H1 (cell line): ENCODE results near the gene SUPT20H. TPM values are rescaled to one million over a fixed set of nuclear protein-coding genes. Genes with fewer than 3 reads are reported as not detected.

Experiments
- CTCF ChIA-PET: fragments of 300-600 bp; sonication (Branson Sonifier 250); formaldehyde crosslinking; loops from one replicate; lab custom pipeline; 2021; ENCODE audit not compliant: partially characterized antibody; lab: Charles Lee
- POLR2A ChIA-PET: fragments of 300-600 bp; sonication (Branson Sonifier 250); formaldehyde crosslinking; loops from one replicate; lab custom pipeline; 2021; ENCODE audit warnings: inconsistent platforms; ENCODE audit not compliant: partially characterized antibody; lab: Charles Lee
- DNase-seq, 2 experiments: peaks; one replicate each; pipeline versions ENCODE4 v3.0.0 to v3.0.0-alpha.2; 2010 to 2022; ENCODE audit warnings: low spot score in 2 of 2, low read depth in 1 of 2, mixed read lengths in 1 of 2
- FAIRE-seq: peaks from 2 replicates; lab custom pipeline; 2011; peaks lifted over from hg19 to GRCh38; lab: Jason Lieb, UNC
- H2AFZ ChIP-seq: 2 replicates; pipeline ENCODE4 v1.8.1; 2012; ENCODE audit warnings: low read length, inconsistent platforms
- H2AK5ac ChIP-seq: 2 replicates; pipeline ENCODE4 v1.6.1; 2013; ENCODE audit warnings: low read depth, low read length
- H2BK120ac ChIP-seq: replicated peaks from 2 replicates; pipeline ENCODE3; 2013; ENCODE audit warnings: low read depth, low read length, inconsistent platforms
- H2BK12ac ChIP-seq: 2 replicates; pipeline ENCODE4 v1.6.1; 2013; ENCODE audit warnings: low read depth, low read length
- H2BK15ac ChIP-seq: 2 replicates; pipeline ENCODE4 v1.6.1; 2013; ENCODE audit warnings: low read length
- H2BK20ac ChIP-seq: 2 replicates; pipeline ENCODE4 v1.6.1; 2013; ENCODE audit warnings: low read length
- H2BK5ac ChIP-seq: 2 replicates; pipeline ENCODE4 v1.6.1; 2013; ENCODE audit warnings: low read depth, low read length
- H3K14ac ChIP-seq: 2 replicates; pipeline ENCODE4 v1.6.1; 2013; ENCODE audit warnings: inconsistent platforms; ENCODE audit not compliant: insufficient read length
- H3K18ac ChIP-seq: 2 replicates; pipeline ENCODE4 v1.6.1; 2013; ENCODE audit warnings: low read length; ENCODE audit errors: extremely low read depth
- H3K23ac ChIP-seq: 2 replicates; pipeline ENCODE4 v1.6.1; 2013; ENCODE audit warnings: inconsistent platforms; ENCODE audit not compliant: insufficient read length
- H3K23me2 ChIP-seq: 2 replicates; pipeline ENCODE4 v1.6.1; 2013; ENCODE audit warnings: low read depth, low read length
- H3K27ac ChIP-seq: 2 replicates; pipeline ENCODE4 v1.6.1; 2011; ENCODE audit warnings: low read depth, low read length, inconsistent platforms
- H3K27me3 ChIP-seq, 4 experiments: replicated peaks in 1 of 4; 1 replicate in 1 of 4; 2 replicates in 3 of 4; pipeline versions ENCODE4 v1.6.1 to v1.8.1; 2011 to 2013; ENCODE audit warnings: low read length in 3 of 4, mild to moderate bottlenecking in 3 of 4, inconsistent platforms in 2 of 4, mixed read lengths in 2 of 4, moderate library complexity in 1 of 4; ENCODE audit not compliant: control insufficient read depth in 3 of 4, insufficient read depth in 3 of 4; ENCODE audit errors: extremely low read depth in 1 of 4
- H3K36me3 ChIP-seq, 4 experiments: 2 replicates each; pipeline versions ENCODE4 v1.6.1 to v1.8.1; 2011 to 2013; ENCODE audit warnings: mild to moderate bottlenecking in 4 of 4, low read length in 3 of 4, moderate library complexity in 2 of 4, control low read depth in 1 of 4, inconsistent platforms in 1 of 4; ENCODE audit not compliant: insufficient read depth in 4 of 4, control insufficient read depth in 2 of 4
- H3K4ac ChIP-seq: replicated peaks from 2 replicates; pipeline ENCODE3; 2013; ENCODE audit warnings: low read length, low read depth, mixed read lengths, inconsistent platforms; ENCODE audit not compliant: insufficient read length
- H3K4me1 ChIP-seq, 4 experiments: replicated peaks in 1 of 4; 1 replicate in 1 of 4; 2 replicates in 3 of 4; pipeline versions ENCODE4 v1.6.1 to v1.8.1; 2011 to 2013; ENCODE audit warnings: low read length in 3 of 4, inconsistent platforms in 2 of 4, mixed read lengths in 1 of 4; ENCODE audit not compliant: insufficient read depth in 4 of 4, control insufficient read depth in 3 of 4
- H3K4me2 ChIP-seq, 2 experiments: 2 replicates each; pipeline versions ENCODE4 v1.6.1 to v1.8.1; 2011 to 2013; ENCODE audit warnings: low read depth in 2 of 2, low read length in 2 of 2, control low read depth in 1 of 2, inconsistent platforms in 1 of 2, mild to moderate bottlenecking in 1 of 2; ENCODE audit not compliant: insufficient read depth in 1 of 2
- H3K4me3 ChIP-seq, 4 experiments: fragments of 200-600, 300-600 bp in 1 of 4; sonication (generic), shearing (Covaris generic), sonication (Bioruptor Twin) in 1 of 4; 2 replicates each; pipeline versions ENCODE4 v1.5.1 to v1.8.1; 2011 to 2016; ENCODE audit warnings: low read length in 4 of 4, low read depth in 3 of 4, control low read depth in 2 of 4, inconsistent platforms in 2 of 4, mild to moderate bottlenecking in 2 of 4, mixed read lengths in 1 of 4, moderate library complexity in 1 of 4; ENCODE audit not compliant: insufficient read depth in 2 of 4; ENCODE audit errors: extremely low read depth in 1 of 4
- H3K56ac ChIP-seq: replicated peaks from 2 replicates; pipeline ENCODE3; 2013; ENCODE audit warnings: low read depth, mild to moderate bottlenecking, mixed read lengths, low read length, inconsistent platforms; ENCODE audit not compliant: insufficient read length
- H3K79me1 ChIP-seq: 2 replicates; pipeline ENCODE4 v1.6.1; 2013; ENCODE audit warnings: low read depth, low read length, control low read depth
- H3K79me2 ChIP-seq, 2 experiments: 2 replicates each; pipeline versions ENCODE4 v1.6.1 to v1.8.1; 2012 to 2013; ENCODE audit warnings: low read length in 2 of 2, mild to moderate bottlenecking in 2 of 2, inconsistent platforms in 1 of 2; ENCODE audit not compliant: insufficient read depth in 2 of 2, control insufficient read depth in 1 of 2
- H3K9ac ChIP-seq, 4 experiments: replicated peaks in 1 of 4; 1 replicate in 1 of 4; 2 replicates in 3 of 4; pipeline versions ENCODE4 v1.6.1 to v1.8.1; 2011 to 2013; ENCODE audit warnings: low read depth in 3 of 4, low read length in 3 of 4, control low read depth in 2 of 4, mild to moderate bottlenecking in 2 of 4, moderate library complexity in 2 of 4, inconsistent platforms in 1 of 4; ENCODE audit errors: extremely low read depth in 1 of 4
- H3K9me3 ChIP-seq, 2 experiments: 2 replicates each; pipeline versions ENCODE4 v1.6.1 to v1.8.1; 2012 to 2013; ENCODE audit warnings: mild to moderate bottlenecking in 2 of 2, moderate library complexity in 2 of 2, control low read depth in 1 of 2, inconsistent platforms in 1 of 2, low read depth in 1 of 2, low read length in 1 of 2, mixed read lengths in 1 of 2; ENCODE audit not compliant: insufficient read depth in 2 of 2
- H4K20me1 ChIP-seq, 2 experiments: replicated peaks in 1 of 2; 2 replicates each; pipeline versions ENCODE3 to v1.8.1; 2011 to 2013; ENCODE audit warnings: inconsistent platforms in 2 of 2, low read length in 2 of 2, mild to moderate bottlenecking in 1 of 2; ENCODE audit not compliant: insufficient read depth in 2 of 2, control insufficient read depth in 1 of 2
- H4K5ac ChIP-seq: 2 replicates; pipeline ENCODE4 v1.6.1; 2013; ENCODE audit warnings: low read length, low read depth, mixed read lengths, inconsistent platforms; ENCODE audit not compliant: insufficient read length
- H4K8ac ChIP-seq: 2 replicates; pipeline ENCODE4 v1.8.0; 2013; ENCODE audit warnings: mild to moderate bottlenecking, moderate library complexity, low read length, inconsistent platforms; ENCODE audit not compliant: insufficient read depth; ENCODE audit errors: extremely low read depth
- H4K91ac ChIP-seq: replicated peaks from 2 replicates; pipeline ENCODE3; 2013; ENCODE audit warnings: low read length, mixed read lengths, inconsistent platforms; ENCODE audit not compliant: insufficient read length
- BACH1 ChIP-seq: IDR thresholded peaks from 2 replicates; pipeline ENCODE4 v1.6.1; 2012; ENCODE audit warnings: low read length, improper control_type of control experiment
- E2F6 ChIP-seq: IDR thresholded peaks from 2 replicates; pipeline ENCODE4 v1.6.1; 2012; ENCODE audit warnings: inconsistent platforms
- EZH2 ChIP-seq: fragments of 200-600 bp; sonication (generic); IDR thresholded peaks from 2 replicates; pipeline ENCODE4 v1.7.1; 2012; ENCODE audit warnings: low read depth, mild to moderate bottlenecking, moderate library complexity, low read length, inconsistent platforms; ENCODE audit not compliant: severe bottlenecking
- HDAC6 ChIP-seq: IDR thresholded peaks from one replicate; pipeline ENCODE4 v1.7.1; 2012; ENCODE audit warnings: low read depth, mild to moderate bottlenecking, inconsistent platforms, low read length, moderate library complexity
- KDM1A ChIP-seq: fragments of 200-600, 300-600 bp; sonication (generic); IDR thresholded peaks from 2 replicates; pipeline ENCODE4 v1.7.1; 2016; ENCODE audit warnings: mild to moderate bottlenecking, low read length, borderline replicate concordance
- MAFK ChIP-seq: IDR thresholded peaks from 2 replicates; pipeline ENCODE4 v1.6.1; 2012; ENCODE audit warnings: low read depth, mild to moderate bottlenecking, improper control_type of control experiment, low read length
- NANOG ChIP-seq: IDR thresholded peaks from 2 replicates; pipeline ENCODE4 v1.6.1; 2011; ENCODE audit warnings: low read length, low read depth, mild to moderate bottlenecking, inconsistent platforms; ENCODE audit not compliant: insufficient read depth, poor library complexity, severe bottlenecking
- NRF1 ChIP-seq: IDR thresholded peaks from 2 replicates; pipeline ENCODE4 v1.6.1; 2011; ENCODE audit warnings: mild to moderate bottlenecking, low read depth, low read length, improper control_type of control experiment
- PHF8 ChIP-seq: fragments of 200-600 bp; sonication (generic); conservative IDR thresholded peaks from 2 replicates; pipeline ENCODE4 v1.7.1; 2012; ENCODE audit warnings: low read depth, mild to moderate bottlenecking, inconsistent platforms, low read length, moderate library complexity
- POLR2A ChIP-seq, 2 experiments: IDR thresholded peaks; 1 replicate in 1 of 2; 2 replicates in 1 of 2; pipeline ENCODE4 v1.6.1; 2011; ENCODE audit warnings: low read depth in 2 of 2, low read length in 2 of 2, mild to moderate bottlenecking in 2 of 2; ENCODE audit errors: control extremely low read depth in 1 of 2
- POU5F1 ChIP-seq: IDR thresholded peaks from 2 replicates; pipeline ENCODE4 v1.6.1; 2011; ENCODE audit warnings: low read depth, mild to moderate bottlenecking, low read length, moderate library complexity
- RXRA ChIP-seq: IDR thresholded peaks from 2 replicates; pipeline ENCODE4 v1.6.1; 2011; ENCODE audit warnings: low read depth, mild to moderate bottlenecking, low read length, moderate library complexity; ENCODE audit not compliant: insufficient read depth
- SAP30 ChIP-seq: fragments of 300-600 bp; sonication (generic); IDR thresholded peaks from 2 replicates; pipeline ENCODE4 v1.7.1; 2012; ENCODE audit warnings: low read length, moderate library complexity, mild to moderate bottlenecking, inconsistent platforms; ENCODE audit not compliant: insufficient read depth, insufficient replicate concordance
- SP1 ChIP-seq: IDR thresholded peaks from 2 replicates; pipeline ENCODE4 v1.6.1; 2011; ENCODE audit warnings: low read depth, low read length
- WGBS, 2 experiments: shearing (Covaris generic) in 1 of 2; methylation state at CpG; one replicate each; pipeline versions ENCODE4 v1.1.6 to v1.1.7; 2013 to 2015; ENCODE audit warnings: low lambda C conversion rate in 2 of 2, mixed read lengths in 2 of 2, inconsistent platforms in 1 of 2, low coverage in 1 of 2, missing lambda C conversion rate in 1 of 2; ENCODE audit not compliant: insufficient replicate concordance in 2 of 2, insufficient coverage in 1 of 2, insufficient read length in 1 of 2; ENCODE audit errors: extremely low coverage in 1 of 2, missing lambda C conversion rate in 1 of 2; 5-methylcytosine and 5-hydroxymethylcytosine counted together
- polyA plus RNA-seq, 7 experiments: library from polyadenylated mRNA; depleted of rRNA in 3 of 7; stranded (reverse) in 5 of 7; unstranded in 2 of 7; fragments of >200 nt in 5 of 7; fragments of 200-250 nt in 2 of 7; gene quantifications; 1 replicate in 5 of 7; 2 replicates in 1 of 7; 4 replicates in 1 of 7; pipeline versions ENCODE4 v1.2.1 to v1.2.3, GENCODE V29; 2011 to 2013; ENCODE audit warnings: missing spikeins in 2 of 7, mixed read lengths in 2 of 7
- total RNA-seq: library from RNA; stranded (reverse); fragmentation: NEBNext Ultra II Directional; extraction: Animal tissue kit (Norgen Biotek cat#: 25700); gene quantifications from 2 replicates; pipeline ENCODE4 v1.2.1, GENCODE V29; 2021

SUPT20H gene
- total and polyA plus RNA-seq, 2 of the 8 experiments (the other 6 are each of a cell fraction or from before 2014, with no cell fraction given), result 69.2 to 75.1 TPM

GRCh38 chr13:37037241-37037640 lies 22.2 kb downstream of the SUPT20H start:
- TF ChIP-seq RXRA, result no peak
- no peak for TF ChIP-seq MAFK
- no peak for TF ChIP-seq E2F6
- TF ChIP-seq EZH2, result no peak
- no peak for TF ChIP-seq HDAC6
- TF ChIP-seq KDM1A, result no peak
- TF ChIP-seq NRF1, result no peak
- TF ChIP-seq SAP30, result no peak
- no peak for TF ChIP-seq NANOG
- no peak for TF ChIP-seq BACH1
- no peak for TF ChIP-seq POLR2A (IDR thresholded peaks at IDR 0.05; ENCODE audit: control extremely low read depth in 1 of 2, low read depth in 2 of 2, low read length in 2 of 2)
- TF ChIP-seq SP1, result no peak
- TF ChIP-seq PHF8, result no peak
- TF ChIP-seq POU5F1, result no peak
- peaks cover 1 to 2% of the 10 kb centered on the region in 2 experiments for H4K20me1 ChIP-seq
- POLR2A ChIA-PET, result interaction anchor here (0.7 kb wide), 1 partner anchor 49 kb away, joined by 3 read pairs; no protein-coding TSS in a partner anchor
- H3K27me3 ChIP-seq, result peaks cover 0 to 1% (median 0%) of the 10 kb centered on the region in 4 experiments; a peak in 1 of 7 replicates
- no peak overlapping the region for H2BK120ac ChIP-seq
- no peak overlapping the region for H2BK20ac ChIP-seq
- no peak overlapping the region for H3K56ac ChIP-seq
- no peak overlapping the region for H3K4me2 ChIP-seq
- H4K91ac ChIP-seq, result no peak overlapping the region
- H3K4me3 ChIP-seq, result no peak overlapping the region
- no peaks in the 10 kb centered on the region for H3K9me3 ChIP-seq
- H3K23me2 ChIP-seq, result no peaks in the 10 kb centered on the region
- no peak overlapping the region for H4K8ac ChIP-seq
- H3K36me3 ChIP-seq, result peaks cover 13 to 81% (median 54%) of the 10 kb centered on the region in 4 experiments
- WGBS, 2 experiments, result 87% methylated on average over 3 of the region's 3 CpGs; no CpG with 5 or more reads in 1 of the 2 experiments
- no peaks in the 10 kb centered on the region for H3K79me1 ChIP-seq
- H3K27ac ChIP-seq, result no peak overlapping the region
- no peaks in the 10 kb centered on the region for H3K4me1 ChIP-seq
- no peak overlapping the region for H2BK5ac ChIP-seq
- H2BK12ac ChIP-seq, result no peak overlapping the region
- H2BK15ac ChIP-seq, result no peak overlapping the region
- no peak overlapping the region for H3K9ac ChIP-seq
- H3K79me2 ChIP-seq, result no peaks in the 10 kb centered on the region
- CTCF ChIA-PET, result no interaction called here
- H3K18ac ChIP-seq, result no peak overlapping the region
- H3K14ac ChIP-seq, result no peak overlapping the region
- FAIRE-seq (no peak), DNase-seq (no peak)
- H2AK5ac ChIP-seq, result no peak overlapping the region
- no peak overlapping the region for H3K4ac ChIP-seq
- H4K5ac ChIP-seq, result no peak overlapping the region
- no peak overlapping the region for H2AFZ ChIP-seq
- no peak overlapping the region for H3K23ac ChIP-seq
